Fibroblast of pulmonary artery (primary cell): ENCODE results near the gene HIVEP3.

ENCODE experiments used
- DNase-seq: peaks from one replicate; pipeline ENCODE4 v3.0.0-alpha.2; 2010; ENCODE audit warnings: low read depth
- H3K4me3 ChIP-seq: replicated peaks from 2 replicates; pipeline ENCODE4 v1.5.1; 2011; ENCODE audit warnings: low read depth, mild to moderate bottlenecking, control low read depth, low read length, moderate library complexity
- CTCF ChIP-seq: IDR thresholded peaks from 2 replicates; pipeline ENCODE4 v1.5.1; 2011; ENCODE audit warnings: mild to moderate bottlenecking, control low read depth, low read length, inconsistent platforms; ENCODE audit errors: missing control alignments

The HIVEP3 gene

GRCh38 chr1:41895552-41895951 is 23.2 kb downstream of the HIVEP3 start:
- peak; percentile 43 for DNase-seq
- no peak overlapping the region for H3K4me3 ChIP-seq
- TF ChIP-seq CTCF, result no peak

- no peak for TF ChIP-seq CTCF
- DNase-seq, result no peak
- no peak overlapping the region for H3K4me3 ChIP-seq
Measured at GRCh38 chr1:41894808-41895483, 23.8 kb downstream of the HIVEP3 start.

- no peak overlapping the region for H3K4me3 ChIP-seq
- no peak for DNase-seq
- TF ChIP-seq CTCF, result no peak
Measured at GRCh38 chr1:41894101-41894807, 24.5 kb downstream of the HIVEP3 start.

GRCh38 chr1:41892301-41892781 is 26.4 kb downstream of the HIVEP3 start:
- DNase-seq, result no peak
- no peak overlapping the region for H3K4me3 ChIP-seq
- no peak for TF ChIP-seq CTCF

- peak; percentile 57 for DNase-seq
- H3K4me3 ChIP-seq, result peak overlapping the region; percentile 34
Measured at GRCh38 chr1:41891199-41891896, 27.4 kb downstream of the HIVEP3 start.

GRCh38 chr1:41890825-41891198 is 27.9 kb downstream of the HIVEP3 start:
- H3K4me3 ChIP-seq, result no peak overlapping the region
- TF ChIP-seq CTCF, result no peak
- DNase-seq, result peak; percentile 26

More at GRCh38 chr1:41891199-41891896, 27.4 kb downstream of the HIVEP3 start:
- TF ChIP-seq CTCF, result peak; percentile 14
